HG02642 (cell line): Measurements from ENCODE around the gene DCAF15.
"Not testable (repeated sequence)": the region's sequence is repeated elsewhere in the genome, so short reads cannot be mapped to it uniquely, and the experiment has no call there.

Experiments used
- ATAC-seq: cut with Tn5 transposase; IDR thresholded peaks from one replicate; pipeline ENCODE4 v1.9.1; 2021; ENCODE audit warnings: mild to moderate bottlenecking; ENCODE audit not compliant: unreplicated experiment, poor library complexity

The DCAF15 gene

GRCh38 chr19:13952154-13952930 is at the start of gene DCAF15:
Gene DCAF15, plus strand, starts transcription at chr19:13952509. Its CDS starts 4 bp downstream, at chr19:13952513.
- ATAC-seq: peak; percentile 97

- no peak for ATAC-seq
These were observed 49.2 kb upstream of the DCAF15 start for GRCh38 chr19:13902993-13903555.

GRCh38 chr19:13905634-13906520 is 46.4 kb upstream of the DCAF15 start, which contains the start of the genes BRME1 and CC2D1A:
Gene BRME1, minus strand, starts transcription at chr19:13906117. Its CDS starts 1,225 bp downstream, at chr19:13904892.
Gene CC2D1A, plus strand, starts transcription at chr19:13906201. Its CDS starts 241 bp downstream, at chr19:13906442.
- ATAC-seq: peak; percentile 95

- ATAC-seq: peak; percentile 23
These were observed 45.8 kb upstream of the DCAF15 start for GRCh38 chr19:13906521-13906904.

GRCh38 chr19:13906910-13907309 is 45.4 kb upstream of the DCAF15 start:
- no peak for ATAC-seq

- no peak for ATAC-seq
These were observed 43.6 kb upstream of the DCAF15 start for GRCh38 chr19:13908674-13909073.

GRCh38 chr19:13909430-13909829 is 42.9 kb upstream of the DCAF15 start:
- ATAC-seq: no peak

- no peak for ATAC-seq
These were observed 39.0 kb upstream of the DCAF15 start for GRCh38 chr19:13913352-13913751.

- no peak for ATAC-seq
These were observed 37.5 kb upstream of the DCAF15 start for GRCh38 chr19:13914777-13915176.

GRCh38 chr19:13917888-13918406 is 34.4 kb upstream of the DCAF15 start:
- ATAC-seq: no peak

- no peak for ATAC-seq
These were observed 33.4 kb upstream of the DCAF15 start for GRCh38 chr19:13918726-13919411.

- ATAC-seq: no peak
These were observed 31.8 kb upstream of the DCAF15 start for GRCh38 chr19:13920524-13920923.

GRCh38 chr19:13920940-13921747 is 31.2 kb upstream of the DCAF15 start:
- ATAC-seq: no peak

- not testable (repeated sequence) for ATAC-seq
These were observed 30.2 kb upstream of the DCAF15 start for GRCh38 chr19:13922118-13922517.

GRCh38 chr19:13923194-13923987 is 28.9 kb upstream of the DCAF15 start:
- ATAC-seq: no peak

- ATAC-seq: no peak
These were observed 26.3 kb upstream of the DCAF15 start for GRCh38 chr19:13926010-13926409.

- ATAC-seq: no peak
These were observed 25.6 kb upstream of the DCAF15 start for GRCh38 chr19:13926715-13927114.

GRCh38 chr19:13929340-13929739 is 23.0 kb upstream of the DCAF15 start:
- no peak for ATAC-seq
